A549 (cell line): Measurements from ENCODE around the gene ARFGAP2. TPM values are rescaled to one million over a fixed set of nuclear protein-coding genes. Genes with fewer than 3 reads are reported as not detected.

Experiments used
- ATAC-seq, 2 experiments: fragments of 200-7000 bp in 1 of 2; fragments of >200 bp in 1 of 2; cut with Nextera tagmentation in 1 of 2; cut with Tn5 transposase in 1 of 2; 3 replicates each; pipeline versions ENCODE4 v1.8.0 to v1.9.1; 2018 to 2020; ENCODE audit warnings: mild to moderate bottlenecking in 1 of 2, moderate library complexity in 1 of 2
- CTCF ChIA-PET: fragments of 300-600 bp; sonication (Branson Sonifier 250); formaldehyde crosslinking; extraction: SDS; loops from one replicate; lab custom pipeline; 2021; ENCODE audit warnings: antibody characterized with exemption, inconsistent platforms; lab: Yijun Ruan, JAX
- POLR2A ChIA-PET: fragments of 350-600 bp; formaldehyde crosslinking; extraction: SDS; loops from one replicate; lab custom pipeline; 2021; ENCODE audit warnings: antibody characterized with exemption, inconsistent platforms; lab: Yijun Ruan, JAX
- DNase-seq, 2 experiments: peaks; one replicate each; pipeline versions ENCODE4 v3.0.0 to v3.0.0-alpha.2; 2011 to 2016; ENCODE audit warnings: low read depth in 1 of 2, low spot score in 1 of 2
- FAIRE-seq: peaks from 2 replicates; lab custom pipeline; 2011; peaks lifted over from hg19 to GRCh38; lab: Jason Lieb, UNC
- H3K27ac ChIP-seq, 2 experiments: fragments of >200 bp; sonication (Bioruptor Twin); formaldehyde crosslinking; 3 replicates each; pipeline ENCODE4 v1.5.1; 2016 to 2017
- H3K4me1 ChIP-seq: fragments of >200 bp; sonication (Bioruptor Twin); formaldehyde crosslinking; 3 replicates; pipeline ENCODE4 v1.6.1; 2016
- H3K4me2 ChIP-seq: fragments of >200 bp; sonication (Bioruptor Twin); formaldehyde crosslinking; 3 replicates; pipeline ENCODE4 v1.6.1; 2016
- H3K4me3 ChIP-seq: fragments of >200 bp; sonication (Bioruptor Twin); formaldehyde crosslinking; 3 replicates; pipeline ENCODE4 v1.5.1; 2016
- H3K9me3 ChIP-seq: fragments of >200 bp; sonication (Bioruptor Twin); formaldehyde crosslinking; 3 replicates; pipeline ENCODE4 v1.6.1; 2016
- CHD2 ChIP-seq: fragments of 150-350 bp; IDR thresholded peaks from 2 replicates; pipeline ENCODE4 v1.6.1; 2014; ENCODE audit warnings: low read length; ENCODE audit not compliant: partially characterized antibody
- EHF ChIP-seq: fragments of 250-450 bp; sonication (Bioruptor Pico); IDR thresholded peaks from 2 replicates; pipeline ENCODE4 v1.5.0; 2020; ENCODE audit warnings: mild to moderate bottlenecking
- EHMT2 ChIP-seq: fragments of 200-600 bp; sonication (generic); IDR thresholded peaks from 2 replicates; pipeline ENCODE4 v1.6.1; 2016; ENCODE audit warnings: antibody characterized with exemption, low read depth, mild to moderate bottlenecking, moderate library complexity
- ESRRA ChIP-seq: fragments of 150-350 bp; IDR thresholded peaks from 2 replicates; pipeline ENCODE4 v1.6.1; 2014; ENCODE audit warnings: mild to moderate bottlenecking, low read length, borderline replicate concordance
- FOSL2 ChIP-seq, 2 experiments: fragments of 450-650 bp in 1 of 2; fragments of >200 bp in 1 of 2; sonication (Bioruptor Twin) in 1 of 2; formaldehyde crosslinking; IDR thresholded peaks; 2 replicates each; pipeline versions ENCODE4 v1.5.0 to v1.6.1; 2016 to 2020; ENCODE audit warnings: mild to moderate bottlenecking in 1 of 2, moderate library complexity in 1 of 2
- FOXS1 ChIP-seq: fragments of 250-450 bp; sonication (Bioruptor Pico); IDR thresholded peaks from 2 replicates; pipeline ENCODE4 v1.5.0; 2020; ENCODE audit warnings: mild to moderate bottlenecking, moderate library complexity
- GATA3 ChIP-seq: IDR thresholded peaks from 2 replicates; pipeline ENCODE4 v1.6.1; 2012; ENCODE audit warnings: borderline replicate concordance
- HOXB13 ChIP-seq: fragments of 250-450 bp; sonication (Bioruptor Pico); IDR thresholded peaks from 2 replicates; pipeline ENCODE4 v1.5.0; 2020; ENCODE audit warnings: low read depth, mild to moderate bottlenecking, moderate library complexity
- HOXB5 ChIP-seq: fragments of 250-450 bp; sonication (Bioruptor Pico); IDR thresholded peaks from 2 replicates; pipeline ENCODE4 v1.5.0; 2020; ENCODE audit warnings: mild to moderate bottlenecking, moderate library complexity
- JUN ChIP-seq, 2 experiments: fragments of >200 bp; sonication (Bioruptor Twin); formaldehyde crosslinking; IDR thresholded peaks; 2 replicates in 1 of 2; 3 replicates in 1 of 2; pipeline ENCODE4 v1.6.1; 2016 to 2017
- KDM5A ChIP-seq: fragments of 200-600 bp; sonication (generic); IDR thresholded peaks from 2 replicates; pipeline ENCODE4 v1.6.1; 2016; ENCODE audit warnings: antibody characterized with exemption, mild to moderate bottlenecking
- NFE2L2 ChIP-seq: fragments of 150-350 bp; conservative IDR thresholded peaks from 2 replicates; pipeline ENCODE4 v1.6.1; 2014; ENCODE audit warnings: low read length
- POLR2A ChIP-seq: IDR thresholded peaks from 2 replicates; pipeline ENCODE4 v1.6.1; 2012; ENCODE audit warnings: mild to moderate bottlenecking, low read length
- RAD21 ChIP-seq, 2 experiments: fragments of >200 bp in 1 of 2; sonication (Bioruptor Twin) in 1 of 2; formaldehyde crosslinking in 1 of 2; IDR thresholded peaks in 1 of 2; conservative IDR thresholded peaks in 1 of 2; 2 replicates in 1 of 2; 3 replicates in 1 of 2; pipeline ENCODE4 v1.6.1; 2012 to 2018; ENCODE audit warnings: inconsistent platforms in 1 of 2
- RARB ChIP-seq: fragments of 250-450 bp; sonication (Bioruptor Pico); IDR thresholded peaks from 2 replicates; pipeline ENCODE4 v1.8.0; 2021; ENCODE audit warnings: mild to moderate bottlenecking, moderate library complexity
- RCOR1 ChIP-seq: fragments of 150-350 bp; IDR thresholded peaks from 2 replicates; pipeline ENCODE4 v1.6.1; 2014; ENCODE audit warnings: antibody characterized with exemption, low read length, low read depth
- RNF2 ChIP-seq: fragments of 200-600 bp; sonication (generic); IDR thresholded peaks from 2 replicates; pipeline ENCODE4 v1.6.1; 2016; ENCODE audit warnings: low read depth, mild to moderate bottlenecking, antibody characterized with exemption, moderate library complexity, borderline replicate concordance
- SMC3 ChIP-seq: fragments of >200 bp; sonication (Bioruptor Twin); formaldehyde crosslinking; IDR thresholded peaks from 3 replicates; pipeline ENCODE4 v1.6.1; 2018; ENCODE audit warnings: inconsistent platforms
- ZFP36 ChIP-seq: fragments of 450-650 bp; IDR thresholded peaks from 2 replicates; pipeline ENCODE4 v1.6.1; 2014; ENCODE audit warnings: borderline replicate concordance; ENCODE audit not compliant: partially characterized antibody
- ZSCAN20 ChIP-seq: fragments of 250-450 bp; sonication (Bioruptor Pico); IDR thresholded peaks from 2 replicates; pipeline ENCODE4 v1.8.0; 2022; ENCODE audit warnings: mild to moderate bottlenecking, moderate library complexity
- WGBS: methylation state at CpG from one replicate; pipeline ENCODE4 v1.1.6; 2017; ENCODE audit errors: missing lambda C conversion rate; 5-methylcytosine and 5-hydroxymethylcytosine counted together
- polyA plus RNA-seq, 4 experiments: library from polyadenylated mRNA; depleted of rRNA in 3 of 4; stranded (reverse); fragments of >200 nt; fragmentation: RNase III in 1 of 4; extraction: RNeasy Plus Mini Kit Qiagen cat#74134 plus additional on column Dnase treatment in 1 of 4; gene quantifications; 2 replicates in 3 of 4; 3 replicates in 1 of 4; pipeline ENCODE4 v1.2.3, GENCODE V29; 2011 to 2017
- TF ChIP-seq, protein P1 (sequence below): fragments of >200 bp; sonication (Bioruptor Twin); formaldehyde crosslinking; IDR thresholded peaks from 3 replicates; pipeline ENCODE4 v1.6.1; 2016
- TF ChIP-seq, protein P2 (sequence below): fragments of >200 bp; sonication (Bioruptor Twin); formaldehyde crosslinking; IDR thresholded peaks from 3 replicates; pipeline ENCODE4 v1.5.1; 2016
- TF ChIP-seq, protein P3 (sequence below): IDR thresholded peaks from 2 replicates; pipeline ENCODE4 v1.6.1; 2012
- TF ChIP-seq, protein P4 (sequence below): fragments of 250-450 bp; sonication (Bioruptor Pico); IDR thresholded peaks from 2 replicates; pipeline ENCODE4 v1.5.0; 2020; ENCODE audit warnings: low read depth, mild to moderate bottlenecking, moderate library complexity

The ARFGAP2 gene
- polyA plus RNA-seq, 2 of the 4 experiments (the other 2 are of a cell fraction): 29.5 to 34.0 TPM

DNA sequence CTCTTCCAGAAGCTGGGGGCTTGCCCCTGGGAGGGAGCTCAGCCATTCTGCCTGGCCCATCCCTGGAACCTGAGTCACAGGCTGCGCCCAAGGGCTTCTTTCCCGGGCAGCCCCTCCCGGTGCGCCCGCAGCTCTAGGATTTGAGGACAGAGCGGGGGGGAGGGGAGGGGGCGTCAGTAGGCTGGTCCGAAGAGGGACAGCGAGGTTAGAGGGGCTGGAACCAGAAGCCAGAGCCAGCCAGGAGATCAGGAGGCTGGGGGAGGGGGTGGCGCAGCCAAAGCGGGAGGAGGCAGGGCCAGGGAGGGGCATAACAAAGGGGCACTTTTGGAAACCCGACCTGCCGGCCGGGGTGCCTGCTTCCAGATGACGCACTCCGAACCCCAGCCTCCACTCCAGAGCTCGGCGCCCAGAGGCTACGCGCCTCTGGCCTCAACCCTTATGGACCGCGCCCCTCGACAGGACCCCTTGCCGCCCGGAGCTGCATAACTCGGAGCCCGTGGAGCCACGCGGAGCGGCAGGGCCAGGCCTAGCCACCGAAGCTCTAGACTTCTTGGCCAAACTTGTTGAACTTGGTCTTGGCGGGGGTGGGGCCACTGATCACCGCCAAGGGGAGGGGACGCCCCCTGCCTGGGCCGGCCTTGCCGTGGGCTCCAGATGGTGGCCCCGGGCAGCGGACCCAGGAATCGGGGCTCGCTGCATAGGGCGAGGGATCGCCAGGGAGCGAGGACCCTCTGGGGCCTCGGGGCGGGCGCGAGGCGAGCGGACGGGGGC is 8.8 kb upstream of the ARFGAP2 start:
- peak in 1 of 2 experiments; percentile 46 for DNase-seq

DNA sequence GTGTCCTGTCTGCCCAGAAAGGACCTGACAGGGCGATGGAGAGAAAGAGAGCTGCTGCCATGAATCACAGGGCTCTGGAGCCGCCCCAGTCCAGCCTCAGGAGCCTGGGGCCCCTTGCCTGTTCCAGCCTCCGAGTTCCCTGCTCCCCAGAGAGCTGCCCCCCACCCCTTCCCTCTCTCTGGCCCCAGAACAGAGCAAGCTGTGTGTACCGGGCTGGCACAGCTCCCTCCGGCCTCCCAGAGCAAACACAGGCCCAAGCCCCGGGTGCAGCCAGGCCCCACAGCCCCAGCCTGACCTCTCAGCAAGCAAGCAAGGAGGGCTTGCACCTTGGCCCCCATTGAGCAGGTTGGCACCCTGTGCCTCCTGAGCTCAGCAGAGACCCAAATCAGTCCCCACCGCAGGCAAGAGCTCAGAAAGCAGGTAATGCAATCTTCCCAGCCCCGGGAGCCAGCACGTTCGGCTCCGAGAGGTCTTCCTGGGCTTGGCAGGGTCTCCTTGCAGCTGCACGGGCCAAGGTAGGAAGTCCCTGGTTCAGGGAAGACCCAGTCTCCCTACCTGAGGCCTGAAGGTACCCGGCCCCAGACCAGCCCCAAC is 8.1 kb upstream of the ARFGAP2 start:
- WGBS: 65% methylated on average over 8 of the region's 13 CpGs
- peak overlapping the region; percentile 72 for H3K4me3 ChIP-seq
- TF ChIP-seq ESRRA (no peak), EHMT2 (no peak), CHD2 (no peak), EHF (CRISPR knock-in tag) (no peak), ZSCAN20 (CRISPR knock-in tag) (no peak), RAD21 (conservative IDR thresholded peaks at IDR 0.05 in 1 of 2, IDR thresholded peaks at IDR 0.05 in 1 of 2) (no peak)
- TF ChIP-seq, protein P1, sequence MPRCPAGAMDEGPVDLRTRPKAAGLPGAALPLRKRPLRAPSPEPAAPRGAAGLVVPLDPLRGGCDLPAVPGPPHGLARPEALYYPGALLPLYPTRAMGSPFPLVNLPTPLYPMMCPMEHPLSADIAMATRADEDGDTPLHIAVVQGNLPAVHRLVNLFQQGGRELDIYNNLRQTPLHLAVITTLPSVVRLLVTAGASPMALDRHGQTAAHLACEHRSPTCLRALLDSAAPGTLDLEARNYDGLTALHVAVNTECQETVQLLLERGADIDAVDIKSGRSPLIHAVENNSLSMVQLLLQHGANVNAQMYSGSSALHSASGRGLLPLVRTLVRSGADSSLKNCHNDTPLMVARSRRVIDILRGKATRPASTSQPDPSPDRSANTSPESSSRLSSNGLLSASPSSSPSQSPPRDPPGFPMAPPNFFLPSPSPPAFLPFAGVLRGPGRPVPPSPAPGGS: no peak
- TF ChIP-seq, protein P2, sequence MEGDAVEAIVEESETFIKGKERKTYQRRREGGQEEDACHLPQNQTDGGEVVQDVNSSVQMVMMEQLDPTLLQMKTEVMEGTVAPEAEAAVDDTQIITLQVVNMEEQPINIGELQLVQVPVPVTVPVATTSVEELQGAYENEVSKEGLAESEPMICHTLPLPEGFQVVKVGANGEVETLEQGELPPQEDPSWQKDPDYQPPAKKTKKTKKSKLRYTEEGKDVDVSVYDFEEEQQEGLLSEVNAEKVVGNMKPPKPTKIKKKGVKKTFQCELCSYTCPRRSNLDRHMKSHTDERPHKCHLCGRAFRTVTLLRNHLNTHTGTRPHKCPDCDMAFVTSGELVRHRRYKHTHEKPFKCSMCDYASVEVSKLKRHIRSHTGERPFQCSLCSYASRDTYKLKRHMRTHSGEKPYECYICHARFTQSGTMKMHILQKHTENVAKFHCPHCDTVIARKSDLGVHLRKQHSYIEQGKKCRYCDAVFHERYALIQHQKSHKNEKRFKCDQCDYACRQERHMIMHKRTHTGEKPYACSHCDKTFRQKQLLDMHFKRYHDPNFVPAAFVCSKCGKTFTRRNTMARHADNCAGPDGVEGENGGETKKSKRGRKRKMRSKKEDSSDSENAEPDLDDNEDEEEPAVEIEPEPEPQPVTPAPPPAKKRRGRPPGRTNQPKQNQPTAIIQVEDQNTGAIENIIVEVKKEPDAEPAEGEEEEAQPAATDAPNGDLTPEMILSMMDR: no peak
- TF ChIP-seq, all 56 proteins: peak for 0
- Histone ChIP-seq H3K27ac (peak overlapping the region; percentile 84 to 98), H3K4me1 (peaks cover 43% of the 10 kb centered on the region), H3K4me2 (peak overlapping the region; percentile 79), H3K9me3 (no peaks in the 10 kb centered on the region)
- FAIRE-seq (no peak), DNase-seq (no peak), ATAC-seq (peak in 1 of 2 experiments; percentile 3; a peak in 1 of 6 replicates)
- CTCF ChIA-PET: interaction anchor here (0.7 to 10.8 kb wide), 12 partner anchors 8 to 170 kb away, joined by 3 to 173 read pairs (median 4); partner anchors contain the start of genes ARFGAP2, DDB2 and NR1H3
- POLR2A ChIA-PET: interaction anchor here (0.6 to 4.8 kb wide), 3 partner anchors 30 to 375 kb away, joined by 5 to 60 read pairs (median 10); partner anchors contain the start of genes ACP2 and DDB2

More for the DNA sequence above, 8.8 kb upstream of the ARFGAP2 start:
- H3K4me3 ChIP-seq: peak overlapping the region; percentile 72
- peak overlapping the region; percentile 84 to 98 for H3K27ac ChIP-seq
- ChIA-PET CTCF (interaction anchor here (0.7 to 10.8 kb wide), 11 partner anchors 8 to 169 kb away, joined by 3 to 173 read pairs (median 4); partner anchors contain the start of genes ARFGAP2, DDB2 and NR1H3), POLR2A (interaction anchor here (0.6 to 4.8 kb wide), 3 partner anchors 29 to 376 kb away, joined by 5 to 60 read pairs (median 10); partner anchors contain the start of genes ACP2 and DDB2)
- H3K4me2 ChIP-seq: peak overlapping the region; percentile 79
- ATAC-seq (peak; percentile 10 to 47), FAIRE-seq (no peak)
- TF ChIP-seq JUN (IDR thresholded peaks at IDR 0.05): no peak
- TF ChIP-seq RNF2: 0 out of 2 replicates have a peak, but pooled peaks have one; percentile 71
- TF ChIP-seq, protein P3, sequence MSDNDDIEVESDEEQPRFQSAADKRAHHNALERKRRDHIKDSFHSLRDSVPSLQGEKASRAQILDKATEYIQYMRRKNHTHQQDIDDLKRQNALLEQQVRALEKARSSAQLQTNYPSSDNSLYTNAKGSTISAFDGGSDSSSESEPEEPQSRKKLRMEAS: peak; percentile 59; the same call in 1 of the 2 replicates
- no peaks in the 10 kb centered on the region for H3K9me3 ChIP-seq
- WGBS: 3% methylated on average over 25 of the region's 50 CpGs
- peaks cover 47% of the 10 kb centered on the region for H3K4me1 ChIP-seq

DNA sequence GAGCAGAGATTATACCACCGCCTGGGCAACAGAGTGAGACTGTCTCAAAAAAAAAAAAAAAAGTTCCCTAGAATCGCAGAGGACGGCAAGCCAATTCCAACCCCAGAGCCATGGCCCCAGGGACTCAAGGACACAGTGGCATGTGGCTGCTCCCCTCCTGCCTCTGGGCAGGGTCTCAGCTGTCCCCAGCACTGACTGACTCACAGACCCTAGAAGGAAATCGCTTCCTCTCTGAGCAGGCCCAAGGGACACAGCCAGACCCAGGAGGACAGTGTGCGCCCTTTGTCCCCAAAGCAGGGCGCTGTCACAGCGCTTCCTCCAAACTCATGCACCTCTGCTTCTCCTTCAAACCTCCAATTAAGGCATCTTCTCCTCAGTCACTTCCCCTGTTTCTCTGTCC is 7.3 kb upstream of the ARFGAP2 start:
- Histone ChIP-seq H3K4me3 (no peak overlapping the region), H3K9me3 (no peaks in the 10 kb centered on the region), H3K4me1 (peaks cover 34% of the 10 kb centered on the region), H3K27ac (peak overlapping the region in 1 of 2 experiments; percentile 22; a peak in 1 of 6 replicates), H3K4me2 (no peak overlapping the region; the same call in 2 of the 3 replicates)
- FAIRE-seq (no peak), DNase-seq (no peak), ATAC-seq (no peak)
- WGBS: 92% methylated on average over 7 of the region's 7 CpGs
- ChIA-PET POLR2A (interaction anchor here (4.8 kb wide), 1 partner anchor 30 kb away, joined by 60 read pairs; the partner anchor contains the start of gene DDB2), CTCF (interaction anchor here (0.7 to 10.8 kb wide), 5 partner anchors 8 to 171 kb away, joined by 3 to 173 read pairs (median 5); partner anchors contain the start of genes DDB2 and NR1H3)
- no peak for TF ChIP-seq SMC3
- TF ChIP-seq HOXB13 (CRISPR knock-in tag): no peak
- TF ChIP-seq NFE2L2: no peak
- TF ChIP-seq CHD2: no peak
- no peak for TF ChIP-seq GATA3
- TF ChIP-seq FOXS1 (CRISPR knock-in tag): no peak
- TF ChIP-seq, protein P1: no peak
- TF ChIP-seq POLR2A: no peak
- TF ChIP-seq RARB (CRISPR knock-in tag): no peak
- TF ChIP-seq RCOR1: no peak
- no peak for TF ChIP-seq ZFP36
- no peak for TF ChIP-seq RAD21 (conservative IDR thresholded peaks at IDR 0.05 in 1 of 2, IDR thresholded peaks at IDR 0.05 in 1 of 2)
- TF ChIP-seq, protein P4, sequence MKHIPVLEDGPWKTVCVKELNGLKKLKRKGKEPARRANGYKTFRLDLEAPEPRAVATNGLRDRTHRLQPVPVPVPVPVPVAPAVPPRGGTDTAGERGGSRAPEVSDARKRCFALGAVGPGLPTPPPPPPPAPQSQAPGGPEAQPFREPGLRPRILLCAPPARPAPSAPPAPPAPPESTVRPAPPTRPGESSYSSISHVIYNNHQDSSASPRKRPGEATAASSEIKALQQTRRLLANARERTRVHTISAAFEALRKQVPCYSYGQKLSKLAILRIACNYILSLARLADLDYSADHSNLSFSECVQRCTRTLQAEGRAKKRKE (CRISPR knock-in tag): no peak
- no peak for TF ChIP-seq HOXB5
- no peak for TF ChIP-seq FOSL2 (IDR thresholded peaks at IDR 0.05)
- no peak for TF ChIP-seq FOSL2 (CRISPR knock-in tag; IDR thresholded peaks at IDR 0.05)
- TF ChIP-seq KDM5A: no peak
